ENCODE results near the gene HOXC10. TPM values are rescaled to one million over a fixed set of nuclear protein-coding genes. Genes with fewer than 3 reads are reported as not detected.

The HOXC10 gene
- total RNA-seq, 1 experiment from 2014 or later = not detected

DNA sequence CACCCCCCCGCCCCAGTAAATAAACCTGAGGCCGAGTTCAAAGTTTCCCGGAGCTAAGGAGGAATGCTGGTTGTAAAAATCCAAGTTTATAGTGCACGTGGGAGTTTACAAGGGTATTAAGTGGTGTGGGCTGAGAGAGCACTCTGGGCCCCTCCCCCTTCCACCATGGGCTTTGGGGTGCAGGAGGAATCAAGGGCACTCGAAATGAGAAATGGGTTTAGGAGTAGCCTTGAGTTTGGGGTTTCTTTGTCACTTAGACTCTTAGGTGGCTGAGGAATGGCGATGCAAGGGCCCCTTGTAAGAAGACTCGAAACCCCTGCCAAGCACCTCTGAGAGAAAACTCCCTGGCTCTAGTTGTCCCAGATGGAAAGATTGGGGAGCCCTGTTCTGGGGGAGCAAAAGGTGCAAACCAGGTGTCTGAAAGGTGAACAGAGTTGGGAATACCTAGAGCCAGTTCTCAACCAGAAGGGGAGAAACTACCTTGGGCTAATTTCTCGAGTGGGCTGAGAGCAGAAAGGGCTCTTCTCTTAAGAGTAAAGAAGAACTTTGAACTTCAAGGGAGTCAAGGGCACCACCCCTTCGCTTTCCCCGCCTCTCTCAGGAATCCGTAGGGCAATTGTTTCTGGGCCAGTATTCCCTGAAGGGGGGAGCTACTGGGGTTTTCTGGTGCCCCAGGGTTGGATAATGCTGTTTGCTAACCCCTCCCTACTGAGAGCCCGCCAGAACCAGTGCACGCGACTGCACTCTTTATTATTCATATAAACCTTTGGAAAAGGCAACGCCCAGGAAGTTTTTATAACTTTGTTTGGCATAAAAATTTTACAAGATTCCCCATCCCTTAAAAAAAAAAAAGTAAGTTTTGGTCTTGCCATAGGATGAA, 6.2 kb upstream of the HOXC10 start:
- Mint-ChIP-seq H3K9me3 (no peaks in the 10 kb centered on the region), H3K36me3 (no peaks in the 10 kb centered on the region), H3K27ac (no peak overlapping the region), H3K4me1 (peaks cover 24% of the 10 kb centered on the region), H3K27me3 (ENCODE audit: low read depth) (peaks cover 100% of the 10 kb centered on the region), H3K4me3 (no peak overlapping the region)
- CTCF ChIA-PET = interaction anchor here (1.5 kb wide), 1 partner anchor 229 kb away, joined by 3 read pairs; no protein-coding TSS in a partner anchor
- POLR2A ChIA-PET = no interaction called here
- DNase-seq (ENCODE audit: low spot score) (no peak), ATAC-seq (no peak)
- TF ChIP-seq FOXJ3 (CRISPR knock-in tag; IDR thresholded peaks at IDR 0.05; ENCODE audit: borderline replicate concordance) (no peak), NR2C2 (CRISPR knock-in tag; IDR thresholded peaks at IDR 0.05) (no peak), OVOL2 (CRISPR knock-in tag; IDR thresholded peaks at IDR 0.05; ENCODE audit: borderline replicate concordance) (no peak), SP1 (CRISPR knock-in tag; conservative IDR thresholded peaks at IDR 0.05) (no peak), ZNF219 (CRISPR knock-in tag; IDR thresholded peaks at IDR 0.05; ENCODE audit: borderline replicate concordance) (no peak)
- TF ChIP-seq, protein P1, sequence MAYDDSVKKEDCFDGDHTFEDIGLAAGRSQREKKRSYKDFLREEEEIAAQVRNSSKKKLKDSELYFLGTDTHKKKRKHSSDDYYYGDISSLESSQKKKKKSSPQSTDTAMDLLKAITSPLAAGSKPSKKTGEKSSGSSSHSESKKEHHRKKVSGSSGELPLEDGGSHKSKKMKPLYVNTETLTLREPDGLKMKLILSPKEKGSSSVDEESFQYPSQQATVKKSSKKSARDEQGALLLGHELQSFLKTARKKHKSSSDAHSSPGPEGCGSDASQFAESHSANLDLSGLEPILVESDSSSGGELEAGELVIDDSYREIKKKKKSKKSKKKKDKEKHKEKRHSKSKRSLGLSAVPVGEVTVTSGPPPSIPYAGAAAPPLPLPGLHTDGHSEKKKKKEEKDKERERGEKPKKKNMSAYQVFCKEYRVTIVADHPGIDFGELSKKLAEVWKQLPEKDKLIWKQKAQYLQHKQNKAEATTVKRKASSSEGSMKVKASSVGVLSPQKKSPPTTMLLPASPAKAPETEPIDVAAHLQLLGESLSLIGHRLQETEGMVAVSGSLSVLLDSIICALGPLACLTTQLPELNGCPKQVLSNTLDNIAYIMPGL (CRISPR knock-in tag; IDR thresholded peaks at IDR 0.05) = no peak
- TF ChIP-seq, protein P2, sequence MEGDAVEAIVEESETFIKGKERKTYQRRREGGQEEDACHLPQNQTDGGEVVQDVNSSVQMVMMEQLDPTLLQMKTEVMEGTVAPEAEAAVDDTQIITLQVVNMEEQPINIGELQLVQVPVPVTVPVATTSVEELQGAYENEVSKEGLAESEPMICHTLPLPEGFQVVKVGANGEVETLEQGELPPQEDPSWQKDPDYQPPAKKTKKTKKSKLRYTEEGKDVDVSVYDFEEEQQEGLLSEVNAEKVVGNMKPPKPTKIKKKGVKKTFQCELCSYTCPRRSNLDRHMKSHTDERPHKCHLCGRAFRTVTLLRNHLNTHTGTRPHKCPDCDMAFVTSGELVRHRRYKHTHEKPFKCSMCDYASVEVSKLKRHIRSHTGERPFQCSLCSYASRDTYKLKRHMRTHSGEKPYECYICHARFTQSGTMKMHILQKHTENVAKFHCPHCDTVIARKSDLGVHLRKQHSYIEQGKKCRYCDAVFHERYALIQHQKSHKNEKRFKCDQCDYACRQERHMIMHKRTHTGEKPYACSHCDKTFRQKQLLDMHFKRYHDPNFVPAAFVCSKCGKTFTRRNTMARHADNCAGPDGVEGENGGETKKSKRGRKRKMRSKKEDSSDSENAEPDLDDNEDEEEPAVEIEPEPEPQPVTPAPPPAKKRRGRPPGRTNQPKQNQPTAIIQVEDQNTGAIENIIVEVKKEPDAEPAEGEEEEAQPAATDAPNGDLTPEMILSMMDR (IDR thresholded peaks at IDR 0.05) = no peak
- TF ChIP-seq, protein P3, sequence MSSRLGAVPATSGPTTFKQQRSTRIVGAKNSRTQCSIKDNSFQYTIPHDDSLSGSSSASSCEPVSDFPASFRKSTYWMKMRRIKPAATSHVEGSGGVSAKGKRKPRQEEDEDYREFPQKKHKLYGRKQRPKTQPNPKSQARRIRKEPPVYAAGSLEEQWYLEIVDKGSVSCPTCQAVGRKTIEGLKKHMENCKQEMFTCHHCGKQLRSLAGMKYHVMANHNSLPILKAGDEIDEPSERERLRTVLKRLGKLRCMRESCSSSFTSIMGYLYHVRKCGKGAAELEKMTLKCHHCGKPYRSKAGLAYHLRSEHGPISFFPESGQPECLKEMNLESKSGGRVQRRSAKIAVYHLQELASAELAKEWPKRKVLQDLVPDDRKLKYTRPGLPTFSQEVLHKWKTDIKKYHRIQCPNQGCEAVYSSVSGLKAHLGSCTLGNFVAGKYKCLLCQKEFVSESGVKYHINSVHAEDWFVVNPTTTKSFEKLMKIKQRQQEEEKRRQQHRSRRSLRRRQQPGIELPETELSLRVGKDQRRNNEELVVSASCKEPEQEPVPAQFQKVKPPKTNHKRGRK (CRISPR knock-in tag; IDR thresholded peaks at IDR 0.05; ENCODE audit: borderline replicate concordance) = no peak
- TF ChIP-seq, protein P4, sequence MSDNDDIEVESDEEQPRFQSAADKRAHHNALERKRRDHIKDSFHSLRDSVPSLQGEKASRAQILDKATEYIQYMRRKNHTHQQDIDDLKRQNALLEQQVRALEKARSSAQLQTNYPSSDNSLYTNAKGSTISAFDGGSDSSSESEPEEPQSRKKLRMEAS (CRISPR knock-in tag; IDR thresholded peaks at IDR 0.05) = no peak

DNA sequence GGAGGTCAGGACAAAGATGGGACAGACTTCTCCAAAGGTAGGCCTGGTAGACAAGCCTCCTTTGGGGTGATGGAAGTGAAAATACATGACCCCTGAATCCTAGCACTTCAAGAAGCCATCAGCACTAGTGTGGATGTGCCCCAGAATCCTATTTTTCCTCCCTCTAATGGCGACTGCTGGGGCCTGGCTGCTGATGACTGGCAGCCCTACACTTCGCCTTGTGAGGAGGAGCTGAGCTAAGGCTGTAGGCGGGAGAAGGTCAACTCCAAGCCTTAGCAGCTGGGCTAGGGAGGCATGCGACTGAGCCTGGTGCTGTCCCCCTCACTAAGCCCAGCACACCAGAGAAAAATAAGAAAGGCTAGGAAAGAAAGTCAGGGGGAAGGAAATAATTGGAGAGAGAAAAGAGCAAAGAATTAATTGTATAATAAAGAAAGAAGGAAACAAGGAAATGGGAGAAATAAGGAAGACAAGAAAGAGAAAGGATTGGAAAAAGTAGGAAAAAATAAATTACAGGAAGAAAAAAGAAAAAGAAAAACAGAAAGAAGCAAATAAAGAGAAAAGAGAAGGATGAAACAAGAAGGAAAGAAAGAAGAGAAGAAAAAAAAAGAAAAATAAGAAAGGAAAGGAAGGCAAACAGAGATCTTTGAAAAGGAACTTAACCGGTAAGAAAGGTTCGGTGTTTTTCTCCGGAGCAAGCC, 4.7 kb upstream of the HOXC10 start:
- peaks cover 100% of the 10 kb centered on the region for H3K27me3 Mint-ChIP-seq (ENCODE audit: low read depth)
- POLR2A ChIA-PET = no interaction called here

More for the DNA sequence above, 4.7 kb upstream of the HOXC10 start:
- Mint-ChIP-seq H3K27ac (no peak overlapping the region), H3K36me3 (no peaks in the 10 kb centered on the region), H3K4me1 (peaks cover 27% of the 10 kb centered on the region), H3K4me3 (no peak overlapping the region), H3K9me3 (no peaks in the 10 kb centered on the region)
- CTCF ChIA-PET = interaction anchor here (1.1 to 1.5 kb wide), 3 partner anchors 25 to 228 kb away, joined by 3 read pairs; no protein-coding TSS in a partner anchor
- DNase-seq (ENCODE audit: low spot score) (no peak), ATAC-seq (no peak)
- no peak for TF ChIP-seq OVOL2 (CRISPR knock-in tag; IDR thresholded peaks at IDR 0.05; ENCODE audit: borderline replicate concordance)
- TF ChIP-seq, protein P5, sequence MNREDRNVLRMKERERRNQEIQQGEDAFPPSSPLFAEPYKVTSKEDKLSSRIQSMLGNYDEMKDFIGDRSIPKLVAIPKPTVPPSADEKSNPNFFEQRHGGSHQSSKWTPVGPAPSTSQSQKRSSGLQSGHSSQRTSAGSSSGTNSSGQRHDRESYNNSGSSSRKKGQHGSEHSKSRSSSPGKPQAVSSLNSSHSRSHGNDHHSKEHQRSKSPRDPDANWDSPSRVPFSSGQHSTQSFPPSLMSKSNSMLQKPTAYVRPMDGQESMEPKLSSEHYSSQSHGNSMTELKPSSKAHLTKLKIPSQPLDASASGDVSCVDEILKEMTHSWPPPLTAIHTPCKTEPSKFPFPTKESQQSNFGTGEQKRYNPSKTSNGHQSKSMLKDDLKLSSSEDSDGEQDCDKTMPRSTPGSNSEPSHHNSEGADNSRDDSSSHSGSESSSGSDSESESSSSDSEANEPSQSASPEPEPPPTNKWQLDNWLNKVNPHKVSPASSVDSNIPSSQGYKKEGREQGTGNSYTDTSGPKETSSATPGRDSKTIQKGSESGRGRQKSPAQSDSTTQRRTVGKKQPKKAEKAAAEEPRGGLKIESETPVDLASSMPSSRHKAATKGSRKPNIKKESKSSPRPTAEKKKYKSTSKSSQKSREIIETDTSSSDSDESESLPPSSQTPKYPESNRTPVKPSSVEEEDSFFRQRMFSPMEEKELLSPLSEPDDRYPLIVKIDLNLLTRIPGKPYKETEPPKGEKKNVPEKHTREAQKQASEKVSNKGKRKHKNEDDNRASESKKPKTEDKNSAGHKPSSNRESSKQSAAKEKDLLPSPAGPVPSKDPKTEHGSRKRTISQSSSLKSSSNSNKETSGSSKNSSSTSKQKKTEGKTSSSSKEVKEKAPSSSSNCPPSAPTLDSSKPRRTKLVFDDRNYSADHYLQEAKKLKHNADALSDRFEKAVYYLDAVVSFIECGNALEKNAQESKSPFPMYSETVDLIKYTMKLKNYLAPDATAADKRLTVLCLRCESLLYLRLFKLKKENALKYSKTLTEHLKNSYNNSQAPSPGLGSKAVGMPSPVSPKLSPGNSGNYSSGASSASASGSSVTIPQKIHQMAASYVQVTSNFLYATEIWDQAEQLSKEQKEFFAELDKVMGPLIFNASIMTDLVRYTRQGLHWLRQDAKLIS (CRISPR knock-in tag; IDR thresholded peaks at IDR 0.05; ENCODE audit: borderline replicate concordance) = no peak
- TF ChIP-seq, protein P6, sequence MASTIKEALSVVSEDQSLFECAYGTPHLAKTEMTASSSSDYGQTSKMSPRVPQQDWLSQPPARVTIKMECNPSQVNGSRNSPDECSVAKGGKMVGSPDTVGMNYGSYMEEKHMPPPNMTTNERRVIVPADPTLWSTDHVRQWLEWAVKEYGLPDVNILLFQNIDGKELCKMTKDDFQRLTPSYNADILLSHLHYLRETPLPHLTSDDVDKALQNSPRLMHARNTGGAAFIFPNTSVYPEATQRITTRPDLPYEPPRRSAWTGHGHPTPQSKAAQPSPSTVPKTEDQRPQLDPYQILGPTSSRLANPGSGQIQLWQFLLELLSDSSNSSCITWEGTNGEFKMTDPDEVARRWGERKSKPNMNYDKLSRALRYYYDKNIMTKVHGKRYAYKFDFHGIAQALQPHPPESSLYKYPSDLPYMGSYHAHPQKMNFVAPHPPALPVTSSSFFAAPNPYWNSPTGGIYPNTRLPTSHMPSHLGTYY (CRISPR knock-in tag; IDR thresholded peaks at IDR 0.05) = no peak
